ENCODE measurements around the gene SLAMF1.
"Not testable (repeated sequence)": the region's sequence is repeated elsewhere in the genome, so short reads cannot be mapped to it uniquely, and the experiment has no call there.

Gene SLAMF1

DNA sequence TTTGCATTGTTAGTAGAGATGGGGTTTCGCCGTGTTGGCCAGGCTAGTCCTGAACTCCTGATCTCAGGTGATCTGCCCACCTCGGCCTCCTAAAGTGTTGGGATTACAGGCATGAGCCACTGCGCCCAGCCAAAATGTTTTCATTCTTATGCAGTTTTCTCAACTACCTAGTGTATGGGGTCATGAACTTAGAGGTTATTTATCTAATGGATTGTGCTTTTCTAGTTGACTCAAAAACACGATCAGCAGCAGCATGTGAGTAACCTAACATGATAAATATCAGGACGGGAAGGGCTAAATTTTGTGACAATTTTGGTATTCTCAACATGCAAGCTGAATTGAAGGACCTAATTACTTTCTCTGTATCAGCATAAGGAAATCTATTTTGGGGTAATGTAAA, 58.4 kb downstream of the SLAMF1 start:
- DNase-seq = no peak

DNA sequence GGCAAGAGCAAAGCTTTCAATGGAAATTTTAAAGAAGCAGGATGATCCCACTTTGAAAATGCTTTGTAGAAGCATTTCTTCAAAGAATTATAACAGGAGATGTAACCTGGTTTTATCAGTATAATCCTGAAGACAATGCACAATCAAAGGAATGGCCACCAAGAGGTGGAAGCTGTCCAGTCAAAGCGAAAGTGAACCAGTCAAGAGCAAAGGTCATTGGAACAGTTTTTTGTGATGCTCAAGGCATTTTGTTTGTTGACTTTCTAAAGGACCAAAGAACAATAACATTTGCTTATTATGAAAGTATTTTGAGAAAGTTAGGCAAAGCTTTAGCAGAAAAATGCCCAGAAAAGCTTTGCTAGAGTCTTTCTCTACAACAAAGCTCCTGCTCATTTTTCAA, 62.1 kb downstream of the SLAMF1 start:
- no peak for DNase-seq

DNA sequence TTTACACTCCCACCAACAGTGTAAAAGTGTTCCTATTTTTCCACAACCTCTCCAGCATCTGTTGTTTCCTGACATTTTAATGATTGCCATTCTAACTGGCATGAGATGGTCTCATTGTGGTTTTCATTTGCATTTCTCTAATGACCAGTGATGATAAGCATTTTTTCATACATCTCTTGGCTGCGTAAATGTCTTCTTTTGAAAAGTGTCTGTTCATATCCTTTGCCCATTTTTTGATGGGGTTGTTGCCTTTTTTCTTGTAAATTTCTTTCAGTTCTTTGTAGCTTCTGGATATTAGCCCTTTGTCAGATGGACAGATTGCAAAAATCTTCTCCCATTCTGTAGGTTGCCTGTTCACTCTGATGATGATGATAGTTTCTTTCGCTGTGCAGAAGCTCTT, 63.9 kb downstream of the SLAMF1 start:
- not testable (repeated sequence) for DNase-seq

DNA sequence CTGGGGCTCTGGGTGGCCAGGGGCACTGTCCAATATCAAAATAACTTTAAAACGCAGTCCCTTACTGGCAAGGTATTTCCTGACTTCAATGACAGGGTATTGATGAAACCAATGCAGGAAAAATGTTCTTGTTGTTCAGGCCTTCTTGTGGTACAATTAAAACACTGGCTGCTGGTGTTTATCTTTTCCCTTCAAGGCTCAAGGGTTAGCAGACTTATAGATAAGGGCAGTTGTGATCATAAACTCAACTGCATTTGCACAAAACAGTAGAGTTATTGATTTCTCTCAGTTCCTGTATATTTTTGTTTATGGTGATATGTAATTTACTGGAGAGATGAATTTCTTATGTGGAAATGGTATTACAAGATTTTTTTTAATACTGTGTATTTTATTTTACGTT, 64.9 kb downstream of the SLAMF1 start:
- DNase-seq = no peak

DNA sequence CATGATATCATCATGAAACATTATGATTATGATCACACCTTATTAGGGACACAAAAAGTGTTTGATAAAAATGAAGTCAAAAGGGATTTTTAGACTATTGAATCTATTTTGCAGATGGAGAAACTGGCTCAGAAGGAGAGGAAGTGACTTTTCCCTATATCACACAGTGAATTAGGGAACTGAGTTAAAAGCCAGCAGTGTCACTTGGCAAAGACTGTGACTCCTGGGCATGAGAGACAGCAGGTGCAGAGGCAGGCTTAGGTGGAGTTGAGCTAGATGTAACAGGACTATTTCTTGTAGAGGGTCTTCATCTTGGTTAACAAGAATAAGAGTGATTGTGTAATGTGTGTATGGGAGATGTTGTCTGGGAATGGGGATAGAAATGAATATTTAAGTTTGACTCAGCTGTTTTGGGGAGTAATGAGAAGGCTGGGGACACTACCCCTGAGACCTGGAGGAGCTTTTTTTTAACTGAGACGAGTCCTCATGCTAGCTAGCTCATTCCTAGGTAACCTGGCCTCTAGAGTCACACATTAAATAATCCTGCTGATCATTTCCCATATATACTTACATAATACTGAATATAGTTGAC, 66.5 kb downstream of the SLAMF1 start:
- no peak for DNase-seq

DNA sequence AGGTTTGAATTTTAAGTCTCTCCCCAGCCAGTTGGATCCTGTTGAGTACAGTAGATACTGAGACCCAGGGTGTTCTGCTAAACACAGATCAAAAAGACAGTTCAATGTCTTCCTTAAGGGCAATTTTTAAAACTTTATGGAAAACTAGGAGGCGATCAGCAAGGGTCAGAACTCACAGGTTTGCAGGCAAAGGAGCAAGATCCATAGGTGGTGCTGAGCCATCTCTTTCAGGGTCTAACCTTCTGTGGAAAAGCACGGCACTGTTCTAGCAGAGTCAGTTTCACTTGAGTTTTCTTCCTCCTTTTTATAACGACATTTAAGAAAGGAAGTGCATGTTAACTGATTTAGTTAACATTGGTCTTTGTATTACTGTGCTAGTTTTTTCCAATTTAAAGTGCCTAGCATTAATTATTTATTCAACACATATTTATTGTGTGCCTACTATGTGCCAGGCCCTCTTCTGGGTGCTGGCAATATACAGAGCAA, 67.6 kb downstream of the SLAMF1 start, which contains the start of gene CD84:
Gene CD84 (minus strand): TSS at position 281 of the 486 bp plus-strand sequence. CDS start 59 bp downstream, at position 222.
- DNase-seq = no peak

DNA sequence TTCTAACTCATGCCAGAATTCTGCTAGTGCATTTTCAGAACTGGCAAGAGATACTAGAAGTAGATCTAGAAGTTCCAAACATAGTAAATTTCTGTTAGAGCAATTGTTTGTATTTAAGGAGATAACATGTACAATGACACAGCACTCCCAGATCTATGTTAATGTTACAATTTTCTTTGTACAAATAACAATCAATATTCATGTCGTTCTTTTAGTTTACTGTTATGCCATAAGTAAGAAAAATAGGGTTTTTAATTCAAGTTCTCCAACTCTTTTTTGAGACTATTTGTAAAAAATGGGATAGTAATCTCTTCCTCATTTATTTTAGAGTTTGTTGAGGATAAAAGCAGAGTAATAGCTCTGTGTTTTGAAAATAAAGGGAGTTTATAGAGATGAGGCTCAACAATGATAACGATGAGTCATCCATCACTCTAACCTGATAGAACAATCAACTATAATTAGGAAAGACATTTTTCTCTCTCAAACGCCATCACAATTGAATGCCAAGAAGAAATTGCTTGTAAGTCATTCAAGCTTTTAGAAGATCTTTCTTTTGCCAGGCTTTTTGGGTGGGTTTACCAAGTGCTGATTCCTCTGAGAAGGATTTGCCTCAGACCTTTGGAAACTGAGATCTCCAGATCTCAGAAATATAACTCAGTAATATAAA, 68.2 kb downstream of the SLAMF1 start:
- no peak for DNase-seq

DNA sequence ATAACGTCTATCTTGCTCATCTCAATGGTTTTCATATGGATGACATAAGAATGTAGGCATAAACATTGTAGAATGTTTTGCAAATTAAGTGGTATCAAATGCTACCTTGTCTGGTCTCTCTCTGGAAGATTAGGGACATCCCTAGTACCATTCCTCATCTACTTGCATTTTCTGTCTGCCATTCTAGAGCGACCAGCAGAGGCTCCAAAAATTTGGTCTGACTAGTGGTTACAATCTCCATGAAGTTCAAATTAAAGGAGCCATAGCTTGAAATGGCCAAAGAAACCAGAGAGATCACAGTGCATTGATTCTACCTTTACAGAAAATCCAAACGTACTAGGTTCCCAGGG, 68.7 kb downstream of the SLAMF1 start:
- DNase-seq = no peak

DNA sequence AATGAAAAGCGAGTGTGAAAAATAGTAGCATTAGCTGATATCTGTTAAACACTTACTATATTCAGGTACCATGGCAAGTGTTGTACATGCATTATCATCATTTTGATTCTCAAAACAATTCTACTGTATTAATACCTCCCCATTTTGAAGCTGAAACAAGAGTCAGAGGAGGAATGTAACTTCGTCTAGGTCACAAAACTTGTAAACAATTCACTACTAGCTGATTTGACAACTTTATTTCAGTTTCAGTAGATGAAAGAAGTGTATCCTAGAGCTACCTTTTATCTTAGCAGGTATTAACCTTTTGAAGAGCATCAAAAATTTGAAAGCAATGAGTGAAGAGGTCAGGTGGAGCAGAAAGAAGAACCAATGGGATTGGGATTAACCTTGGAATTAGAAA, 69.2 kb downstream of the SLAMF1 start:
- DNase-seq = no peak

DNA sequence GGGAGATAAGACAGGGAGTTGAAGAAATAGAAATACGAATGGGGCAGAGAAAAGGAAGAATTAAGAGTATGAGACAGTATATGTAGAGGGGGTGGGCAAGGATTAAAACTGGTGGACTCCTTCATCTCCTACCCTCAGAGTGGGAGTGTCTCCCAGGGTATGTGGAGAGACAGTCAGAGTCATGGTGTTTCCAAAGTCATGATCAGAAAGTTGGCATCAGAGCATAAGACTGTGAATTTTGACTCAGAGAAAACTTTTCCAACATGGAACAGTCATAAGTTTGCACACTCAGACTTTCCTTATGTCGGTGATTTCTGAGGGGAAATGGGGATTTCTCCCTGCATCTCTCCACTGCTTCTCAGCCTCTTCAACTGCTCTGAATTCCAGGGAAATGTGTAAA, 70.0 kb downstream of the SLAMF1 start:
- no peak for DNase-seq

DNA sequence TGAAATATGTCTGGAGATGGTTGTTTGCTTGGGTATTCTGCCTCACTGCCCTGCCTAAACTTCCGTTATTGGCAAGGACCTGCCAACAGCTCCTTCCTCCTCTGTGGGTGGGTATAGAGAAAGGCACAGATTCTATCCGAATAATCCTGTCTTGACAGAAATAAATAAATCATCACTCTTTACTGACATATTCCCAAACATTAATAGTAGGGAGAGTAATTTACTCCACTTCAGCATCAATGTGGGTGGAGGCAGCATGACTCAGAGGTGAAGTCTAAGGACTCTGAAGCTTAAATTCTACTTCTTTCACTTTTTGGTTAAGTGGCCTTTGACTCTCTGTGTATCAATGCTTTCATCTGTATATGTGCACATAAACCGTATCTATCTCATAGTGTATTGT, 70.5 kb downstream of the SLAMF1 start:
- no peak for DNase-seq

DNA sequence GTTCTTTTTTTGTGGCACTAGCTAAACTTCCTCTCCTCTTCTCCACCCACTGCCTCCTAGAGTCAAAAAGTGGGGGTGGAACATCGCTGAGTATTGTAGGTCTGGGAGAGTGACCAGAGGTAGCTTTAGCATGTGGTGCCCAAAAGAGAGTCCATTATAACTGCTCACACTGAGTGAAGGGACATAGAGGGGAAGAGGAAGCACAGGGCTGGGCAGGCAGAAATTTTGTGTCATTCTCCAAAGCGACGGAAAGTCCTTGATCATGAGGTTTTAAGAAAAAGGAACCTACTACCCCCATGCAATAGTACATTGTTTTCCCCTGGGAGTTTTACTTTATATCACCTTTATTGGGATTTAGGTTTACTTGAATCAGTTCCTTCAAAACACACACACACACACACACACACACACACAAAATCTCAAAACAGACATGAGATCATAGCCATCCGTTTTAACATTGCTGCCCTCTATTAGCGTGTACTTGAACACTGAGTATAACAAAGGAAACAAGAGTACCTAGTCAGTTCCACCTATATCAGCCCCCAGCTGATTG, 71.7 kb downstream of the SLAMF1 start:
- no peak for DNase-seq

DNA sequence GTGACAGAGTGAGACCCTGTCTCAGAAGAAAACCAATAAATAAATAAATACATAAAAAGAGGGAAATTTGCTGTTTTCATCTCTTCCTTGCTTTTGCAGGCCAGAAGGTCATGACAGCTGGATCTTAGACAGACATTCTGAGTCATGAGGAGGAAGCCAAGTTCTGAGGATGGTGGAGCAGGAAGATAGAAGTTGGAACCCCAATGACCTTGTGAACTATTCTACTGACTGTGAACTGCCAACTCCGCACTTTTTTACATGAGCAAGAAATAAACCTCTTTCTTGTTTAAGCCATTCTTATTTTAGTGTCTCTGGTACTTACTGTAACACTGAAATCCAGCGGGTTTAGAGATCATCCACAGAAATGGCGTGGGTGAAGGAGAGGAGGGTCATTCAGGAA, 76.0 kb downstream of the SLAMF1 start:
- DNase-seq = no peak

DNA sequence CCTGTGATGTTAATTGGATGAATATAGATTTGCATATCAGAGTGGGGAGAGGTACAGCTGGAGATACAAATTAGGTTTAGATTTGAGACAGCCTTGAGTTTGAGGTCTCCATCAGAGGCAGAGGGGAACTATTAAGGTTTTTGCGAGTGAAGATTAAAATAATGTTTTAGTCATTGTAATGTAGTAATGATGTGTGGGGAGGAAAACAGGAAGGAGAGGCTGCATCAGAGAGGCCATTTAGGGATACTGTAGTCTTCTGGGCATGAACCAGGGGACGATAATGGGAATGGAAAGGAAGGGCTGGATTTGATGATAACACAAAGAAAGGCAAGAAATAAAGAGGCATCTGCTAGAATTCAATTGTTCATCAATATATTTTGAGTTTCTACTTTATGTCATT, 77.0 kb downstream of the SLAMF1 start:
- DNase-seq = no peak

DNA sequence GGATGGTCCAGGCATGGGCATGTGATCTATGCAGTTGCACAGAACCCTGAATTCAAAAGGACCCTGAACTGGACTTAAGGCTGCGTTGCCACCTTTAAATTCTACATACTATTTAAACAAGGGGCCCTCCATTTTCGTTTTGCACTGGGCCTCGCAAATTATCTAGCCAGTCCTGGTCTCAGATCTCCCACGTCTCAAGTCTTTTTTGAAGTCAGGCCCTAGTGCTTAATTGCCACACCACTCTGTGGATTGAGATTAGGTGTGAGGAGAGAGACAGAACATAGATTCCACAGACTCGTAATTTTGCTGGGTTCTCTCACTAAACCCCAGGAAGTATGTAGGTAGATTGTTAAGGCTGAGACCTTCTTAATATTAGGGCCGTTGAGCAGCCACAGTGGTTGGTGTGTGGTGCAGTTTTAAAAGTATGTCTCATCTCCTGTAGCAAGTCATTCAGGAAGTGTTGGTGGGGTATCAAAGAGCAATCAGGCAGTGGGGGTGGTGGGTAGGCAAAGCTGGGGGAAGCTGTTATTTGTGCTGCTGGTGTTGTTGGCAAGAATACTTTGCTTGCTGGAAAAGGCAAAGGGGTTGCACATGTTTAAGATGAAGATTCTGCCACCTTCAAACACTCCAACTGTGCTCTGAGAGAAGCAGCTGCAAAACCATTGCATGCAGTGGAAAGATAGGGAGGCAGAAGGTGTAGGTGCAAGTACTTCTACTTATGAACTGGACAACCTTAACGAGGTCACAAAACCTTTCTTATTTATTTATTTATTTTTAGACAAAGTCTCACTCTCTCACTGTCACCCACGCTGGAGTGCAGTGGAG, 78.8 kb downstream of the SLAMF1 start:
- no peak for DNase-seq

DNA sequence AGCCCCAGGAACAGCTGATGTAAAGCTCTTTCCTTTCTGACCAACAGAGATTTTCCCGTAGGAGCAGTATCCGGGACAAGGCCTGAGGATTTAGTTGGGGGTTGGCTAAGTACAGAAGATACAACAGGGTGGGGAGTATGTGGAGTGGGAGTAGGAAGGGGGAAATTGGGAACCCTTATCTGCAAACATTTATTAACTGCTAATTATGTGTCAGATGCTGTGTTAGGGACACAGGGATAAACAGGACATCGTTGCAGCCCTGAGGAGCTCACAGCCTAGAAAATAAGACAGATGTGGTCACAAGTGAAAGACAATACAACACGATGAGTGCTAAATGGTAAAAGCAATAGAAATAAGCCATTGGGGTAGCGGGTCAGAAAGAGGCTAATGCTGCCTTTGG, 79.5 kb downstream of the SLAMF1 start:
- DNase-seq = no peak

DNA sequence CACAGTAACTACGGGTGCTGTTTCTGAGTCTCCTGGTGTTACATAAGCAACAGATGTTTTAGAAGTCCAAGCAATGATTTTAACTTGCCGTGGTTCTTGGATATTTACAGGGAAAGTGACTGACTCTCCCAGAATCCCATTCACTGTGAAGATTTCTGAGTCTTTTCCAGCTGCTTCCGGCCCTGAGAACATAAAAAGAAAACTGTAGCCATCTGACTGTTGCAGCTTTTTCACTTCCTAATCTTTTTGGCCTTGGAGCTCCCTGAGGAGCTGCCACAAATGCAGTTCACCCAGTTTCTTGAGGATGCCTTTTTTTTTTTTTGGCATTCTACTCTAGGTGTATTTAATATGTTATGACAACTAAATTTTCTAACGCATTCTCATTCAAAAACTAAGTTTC, 81.3 kb downstream of the SLAMF1 start:
- no peak for DNase-seq

DNA sequence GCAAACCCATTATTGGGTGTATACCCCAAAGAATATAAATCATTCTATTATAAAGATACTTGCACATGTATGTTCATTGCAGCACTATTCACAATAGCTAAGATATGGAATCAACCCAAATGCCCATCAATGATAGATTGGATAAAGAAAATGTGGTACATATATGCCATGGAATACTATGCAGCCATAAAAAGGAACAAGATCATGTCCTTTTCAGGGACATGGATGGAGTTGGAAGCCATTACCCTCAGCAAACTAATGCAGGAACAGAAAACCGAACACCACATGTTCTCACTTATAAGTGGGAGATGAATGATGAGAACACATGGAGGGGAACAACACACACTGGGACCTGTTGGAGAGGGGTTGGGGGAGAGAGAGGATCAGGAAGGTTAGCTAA, 83.6 kb downstream of the SLAMF1 start:
- DNase-seq = not testable (repeated sequence)

DNA sequence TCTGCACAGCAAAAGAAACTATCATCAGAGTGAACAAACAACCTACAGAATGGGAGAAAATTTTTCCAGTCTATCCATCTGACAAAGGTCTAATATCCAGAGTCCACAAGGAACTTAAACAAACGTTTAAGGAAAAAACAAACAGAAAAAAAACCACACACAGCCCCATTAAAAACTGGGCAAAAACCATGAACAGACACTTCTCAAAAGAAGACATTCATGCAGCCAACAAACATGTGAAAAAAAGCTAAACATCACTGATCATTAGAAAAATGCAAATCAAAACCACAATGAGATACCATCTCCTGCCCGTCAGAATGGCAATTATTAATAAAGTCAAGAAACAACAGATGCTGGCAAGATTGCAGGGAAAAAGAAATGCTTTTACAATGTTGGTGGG, 84.1 kb downstream of the SLAMF1 start:
- not testable (repeated sequence) for DNase-seq

DNA sequence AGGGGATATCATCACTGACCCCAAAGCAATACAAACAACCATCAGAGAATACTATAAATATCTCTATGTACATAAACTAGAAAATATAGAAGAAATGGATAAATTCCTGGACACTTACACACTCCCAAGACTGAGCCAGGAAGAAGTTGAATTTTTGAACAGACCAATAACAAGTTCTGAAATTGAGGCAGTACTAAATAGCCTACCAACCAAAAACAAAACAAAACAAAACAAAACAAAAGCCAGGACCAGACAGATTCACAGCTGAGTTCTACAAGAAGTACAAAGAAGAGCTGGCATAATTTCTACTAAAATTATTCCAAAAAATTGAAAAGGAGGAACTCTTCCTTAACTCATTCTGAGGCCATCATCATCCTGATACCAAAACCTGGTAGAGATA, 86.0 kb downstream of the SLAMF1 start:
- DNase-seq = no peak

DNA sequence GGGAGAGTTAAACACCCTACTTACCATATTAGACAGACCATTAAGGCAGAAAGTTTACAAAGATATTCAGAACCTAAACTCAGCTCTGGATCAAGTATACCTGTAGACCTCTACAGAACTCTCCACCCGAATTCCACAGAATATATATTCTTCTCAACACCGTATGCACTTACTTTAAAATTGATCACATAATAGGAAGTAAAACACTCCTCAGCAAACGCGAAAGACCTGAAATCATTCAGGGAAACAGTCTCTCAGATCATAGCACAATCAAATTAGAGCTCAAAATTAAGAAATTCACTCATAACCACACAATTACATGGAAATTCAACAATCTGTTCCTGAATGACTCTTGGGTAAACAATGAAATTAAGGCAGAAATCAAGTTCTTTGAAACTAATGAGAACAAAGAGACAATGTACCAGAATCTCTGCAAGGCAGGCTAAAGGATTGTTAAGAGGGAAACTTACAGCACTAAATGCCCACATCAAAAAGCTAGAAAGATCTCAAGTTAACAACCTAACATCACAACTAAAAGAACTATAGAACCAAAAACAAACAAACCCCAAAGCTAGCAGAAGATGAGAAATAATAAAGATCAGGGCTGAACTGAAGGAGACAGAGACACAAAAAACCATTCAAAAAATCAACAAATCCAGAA, 86.7 kb downstream of the SLAMF1 start:
- no peak for DNase-seq

DNA sequence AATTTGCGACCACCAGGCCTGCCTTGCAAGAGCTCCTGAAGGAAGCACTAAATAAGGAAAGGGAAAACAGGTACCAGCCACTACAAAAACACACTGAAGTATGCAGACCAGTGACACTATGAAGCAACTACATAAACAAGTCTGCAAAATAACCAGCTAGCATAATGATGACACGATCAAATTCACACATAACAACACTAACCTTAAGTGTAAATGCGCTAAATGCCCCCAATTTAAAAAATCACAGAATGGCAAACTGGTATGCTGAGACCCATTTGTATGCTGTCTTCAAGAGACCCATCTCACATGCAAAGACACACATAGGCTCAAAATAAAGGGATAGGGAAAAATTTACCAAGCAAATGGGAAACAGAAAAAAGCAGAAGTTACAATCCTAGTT, 87.4 kb downstream of the SLAMF1 start:
- DNase-seq = not testable (repeated sequence)
